ENCODE data around the gene INPP5J. TPM values are rescaled to one million over a fixed set of nuclear protein-coding genes. Genes with fewer than 3 reads are reported as not detected.

Gene INPP5J
- total and polyA plus RNA-seq, 10 of the 15 experiments (the other 5 are each of a cell fraction or from before 2014, with no cell fraction given), result 0.18 to 2.8 (median 1.5) TPM; not detected in 1

GRCh38 chr22:31083923-31084810 is 38.6 kb upstream of the INPP5J start:
- Histone ChIP-seq H3K9ac (ENCODE audit: control insufficient read depth, insufficient read depth, low read length) (peak overlapping the region; percentile 93), H3K79me2 (ENCODE audit: control insufficient read depth, insufficient read depth, low read length) (peaks cover 11% of the 10 kb centered on the region), H3K27me3 (replicated peaks in 1 of 2; ENCODE audit: control insufficient read depth in 2 of 2, insufficient read depth in 2 of 2, low read length in 1 of 2) (no peaks in the 10 kb centered on the region), H3K9me3 (replicated peaks; ENCODE audit: control insufficient read depth, insufficient read depth, low read length) (no peaks in the 10 kb centered on the region), H4K20me1 (ENCODE audit: control insufficient read depth, insufficient read depth) (no peaks in the 10 kb centered on the region), H2AFZ (ENCODE audit: control insufficient read depth, low read depth, low read length) (peak overlapping the region; percentile 90), H3K4me1 (ENCODE audit: control insufficient read depth, insufficient read depth, low read length) (peaks cover 28% of the 10 kb centered on the region), H3K27ac (ENCODE audit: control insufficient read depth, insufficient read depth) (peak overlapping the region; percentile 98), H3K4me2 (ENCODE audit: control insufficient read depth, insufficient read depth) (peak overlapping the region; percentile 75), H3K36me3 (ENCODE audit: control insufficient read depth in 2 of 2, insufficient read depth in 2 of 2, low read length in 1 of 2) (peaks cover 0 to 4% of the 10 kb centered on the region in 2 experiments; a peak in 2 of 4 replicates), H3K4me3 (peak overlapping the region; percentile 90)
- in situ Hi-C loops (cut with MboI) (loop anchor here (5.0 kb wide), 1 partner anchor 117 kb away; the partner anchor contains the start of genes MORC2 and TUG1), intact Hi-C loops (cut with micrococcal nuclease; ENCODE audit: unreplicated experiment) (loop anchor here (1.0 to 10.0 kb wide), 5 partner anchors 112 to 449 kb away; partner anchors contain the start of genes PIK3IP1 and SLC35E4)
- BruUV-seq (replicated peaks), result TSS peak; percentile 93
- ChIA-PET CTCF (interaction anchor here (0.6 to 7.9 kb wide), 30 partner anchors 10 to 451 kb away, joined by 3 to 59 read pairs (median 5); partner anchors contain the start of genes LIMK2, MORC2, SELENOM and TUG1), POLR2A (interaction anchor here (0.6 to 2.6 kb wide), 7 partner anchors 19 to 1246 kb away, joined by 3 to 7 read pairs (median 3); partner anchors contain the start of genes ASCC2, PES1 and TUG1), RAD21 (ENCODE audit: unreplicated experiment) (interaction anchor here (1.0 to 3.9 kb wide), 14 partner anchors 10 to 449 kb away, joined by 3 to 34 read pairs (median 4); partner anchors contain the start of genes LIMK2, MORC2, PIK3IP1 and SLC35E4), SMC1A (ENCODE audit: uncharacterized antibody, unreplicated experiment) (interaction anchor here (0.5 to 2.7 kb wide), 13 partner anchors 12 to 449 kb away, joined by 3 to 11 read pairs (median 4); partner anchors contain the start of genes MORC2 and SLC35E4)
- 0% methylated on average over 18 of the region's 18 CpGs for WGBS (ENCODE audit: insufficient coverage, insufficient replicate concordance, low lambda C conversion rate, missing lambda C conversion rate)
- FAIRE-seq (no peak), ATAC-seq (peak; percentile 25), DNase-seq (ENCODE audit: low read depth, low spot score) (no peak)
- TF ChIP-seq ASH2L (IDR thresholded peaks at IDR 0.05; ENCODE audit: borderline replicate concordance, low read depth) (no peak), SP1 (IDR thresholded peaks at IDR 0.05; ENCODE audit: low read depth, low read length) (no peak), PKNOX1 (IDR thresholded peaks at IDR 0.05) (no peak), BHLHE40 (IDR thresholded peaks at IDR 0.05; ENCODE audit: borderline replicate concordance in 1 of 2, low read depth in 2 of 2, low read length in 1 of 2) (no peak), ZNF274 (IDR thresholded peaks at IDR 0.05; ENCODE audit: insufficient read depth, insufficient read length) (no peak), RUNX3 (IDR thresholded peaks at IDR 0.05; ENCODE audit: low read length) (peak; percentile 13; the same call in 1 of the 2 replicates), PAX8 (IDR thresholded peaks at IDR 0.05) (no peak), ZNF592 (IDR thresholded peaks at IDR 0.05) (no peak), EP300 (IDR thresholded peaks at IDR 0.05; ENCODE audit: borderline replicate concordance in 1 of 2, control insufficient read depth in 1 of 2, low read depth in 2 of 2, low read length in 2 of 2) (no peak), NKRF (conservative IDR thresholded peaks at IDR 0.05) (no peak), SPI1 (IDR thresholded peaks at IDR 0.05; ENCODE audit: borderline replicate concordance, insufficient read depth, low read depth, low read length) (peak; percentile 60; the same call in 1 of the 2 replicates), CREB1 (IDR thresholded peaks at IDR 0.05; ENCODE audit: low read depth) (no peak), IKZF1 (conservative IDR thresholded peaks at IDR 0.05) (no peak)

Measured in GM12878 (cell line).